Measurements from ENCODE around the gene PC. TPM values are rescaled to one million over a fixed set of nuclear protein-coding genes. Genes with fewer than 3 reads are reported as not detected.

Gene PC
- polyA plus RNA-seq, 1 of the 3 experiments (the other 2 are of a cell fraction): 9.7 TPM

- ChIA-PET CTCF (interaction anchor here (10.2 kb wide), 1 partner anchor 17 kb away, joined by 54 read pairs; the partner anchor contains the start of gene C11orf86), POLR2A (interaction anchor here (1.2 to 1.3 kb wide), 2 partner anchors 103 to 239 kb away, joined by 3 to 4 read pairs; no protein-coding TSS in a partner anchor)
- H3K9ac ChIP-seq: no peak overlapping the region
These were observed 732 bp upstream of the PC start for GRCh38 chr11:66958956-66959274.

More at GRCh38 chr11:66958956-66959274, 732 bp upstream of the PC start:
- no peaks in the 10 kb centered on the region for H3K79me2 ChIP-seq (ENCODE audit: insufficient read depth)
- no peaks in the 10 kb centered on the region for H3K9me3 ChIP-seq
- H3F3A ChIP-seq (replicated peaks; ENCODE audit: insufficient read depth): peaks cover 5% of the 10 kb centered on the region
- DNase-seq: no peak
- H3K4me1 ChIP-seq (ENCODE audit: control insufficient read depth in 1 of 2, insufficient read depth in 2 of 2, low read depth in 1 of 2, low read length in 1 of 2): peaks cover 0 to 21% of the 10 kb centered on the region in 2 experiments; a peak in 3 of 4 replicates
- H3K4me3 ChIP-seq (ENCODE audit: low read depth in 2 of 2, low read length in 1 of 2): peak overlapping the region; percentile 67 to 73; a peak in 3 of 4 replicates
- no peaks in the 10 kb centered on the region for H3K9me2 ChIP-seq
- H4K20me1 ChIP-seq (ENCODE audit: insufficient read depth): no peaks in the 10 kb centered on the region
- H3K27me3 ChIP-seq (ENCODE audit: insufficient read depth): no peaks in the 10 kb centered on the region
- H3K27ac ChIP-seq (ENCODE audit: low read depth in 2 of 2, low read length in 1 of 2): peak overlapping the region in 1 of 2 experiments; percentile 29; a peak in 1 of 4 replicates
- no peaks in the 10 kb centered on the region for H3K36me3 ChIP-seq (replicated peaks in 1 of 2; ENCODE audit: control insufficient read depth in 1 of 2, insufficient read depth in 2 of 2, low read length in 1 of 2)
- TF ChIP-seq, protein P1, sequence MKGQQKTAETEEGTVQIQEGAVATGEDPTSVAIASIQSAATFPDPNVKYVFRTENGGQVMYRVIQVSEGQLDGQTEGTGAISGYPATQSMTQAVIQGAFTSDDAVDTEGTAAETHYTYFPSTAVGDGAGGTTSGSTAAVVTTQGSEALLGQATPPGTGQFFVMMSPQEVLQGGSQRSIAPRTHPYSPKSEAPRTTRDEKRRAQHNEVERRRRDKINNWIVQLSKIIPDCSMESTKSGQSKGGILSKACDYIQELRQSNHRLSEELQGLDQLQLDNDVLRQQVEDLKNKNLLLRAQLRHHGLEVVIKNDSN (IDR thresholded peaks at IDR 0.05; ENCODE audit: borderline replicate concordance, low read depth): no peak
- TF ChIP-seq RCOR1 (IDR thresholded peaks at IDR 0.05; ENCODE audit: low read length): no peak
- TF ChIP-seq JUND (IDR thresholded peaks at IDR 0.05): no peak
- TF ChIP-seq TCF12 (IDR thresholded peaks at IDR 0.05): no peak
- TF ChIP-seq RAD21 (IDR thresholded peaks at IDR 0.05; ENCODE audit: low read length): no peak
- TF ChIP-seq ELF1 (IDR thresholded peaks at IDR 0.05): no peak
- TF ChIP-seq TEAD4 (IDR thresholded peaks at IDR 0.05; ENCODE audit: borderline replicate concordance, insufficient read depth): no peak
- TF ChIP-seq RXRA (IDR thresholded peaks at IDR 0.05; ENCODE audit: borderline replicate concordance, low read depth): no peak
- no peak for TF ChIP-seq MEF2A (IDR thresholded peaks at IDR 0.05; ENCODE audit: borderline replicate concordance, low read depth)
- TF ChIP-seq GABPA (IDR thresholded peaks at IDR 0.05; ENCODE audit: low read depth): no peak
- TF ChIP-seq YY1 (IDR thresholded peaks at IDR 0.05; ENCODE audit: low read depth): no peak
- TF ChIP-seq, protein P2, sequence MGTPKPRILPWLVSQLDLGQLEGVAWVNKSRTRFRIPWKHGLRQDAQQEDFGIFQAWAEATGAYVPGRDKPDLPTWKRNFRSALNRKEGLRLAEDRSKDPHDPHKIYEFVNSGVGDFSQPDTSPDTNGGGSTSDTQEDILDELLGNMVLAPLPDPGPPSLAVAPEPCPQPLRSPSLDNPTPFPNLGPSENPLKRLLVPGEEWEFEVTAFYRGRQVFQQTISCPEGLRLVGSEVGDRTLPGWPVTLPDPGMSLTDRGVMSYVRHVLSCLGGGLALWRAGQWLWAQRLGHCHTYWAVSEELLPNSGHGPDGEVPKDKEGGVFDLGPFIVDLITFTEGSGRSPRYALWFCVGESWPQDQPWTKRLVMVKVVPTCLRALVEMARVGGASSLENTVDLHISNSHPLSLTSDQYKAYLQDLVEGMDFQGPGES (IDR thresholded peaks at IDR 0.05; ENCODE audit: low read depth, low read length): no peak
- TF ChIP-seq, protein P3, sequence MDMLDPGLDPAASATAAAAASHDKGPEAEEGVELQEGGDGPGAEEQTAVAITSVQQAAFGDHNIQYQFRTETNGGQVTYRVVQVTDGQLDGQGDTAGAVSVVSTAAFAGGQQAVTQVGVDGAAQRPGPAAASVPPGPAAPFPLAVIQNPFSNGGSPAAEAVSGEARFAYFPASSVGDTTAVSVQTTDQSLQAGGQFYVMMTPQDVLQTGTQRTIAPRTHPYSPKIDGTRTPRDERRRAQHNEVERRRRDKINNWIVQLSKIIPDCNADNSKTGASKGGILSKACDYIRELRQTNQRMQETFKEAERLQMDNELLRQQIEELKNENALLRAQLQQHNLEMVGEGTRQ (IDR thresholded peaks at IDR 0.05; ENCODE audit: borderline replicate concordance, low read depth, low read length): no peak
- TF ChIP-seq FOSL2 (IDR thresholded peaks at IDR 0.05; ENCODE audit: borderline replicate concordance, low read depth): no peak
- no peak for TF ChIP-seq REST (IDR thresholded peaks at IDR 0.05; ENCODE audit: low read depth, low read length)
- no peak for TF ChIP-seq TAF1 (IDR thresholded peaks at IDR 0.05; ENCODE audit: borderline replicate concordance, low read depth, low read length)
- TF ChIP-seq EZH2phosphoT487 (IDR thresholded peaks at IDR 0.05; ENCODE audit: borderline replicate concordance, low read depth): no peak
- TF ChIP-seq NFIC (IDR thresholded peaks at IDR 0.05; ENCODE audit: borderline replicate concordance): no peak
- peak overlapping the region; percentile 75 for H3K4me2 ChIP-seq
- H2AFZ ChIP-seq (ENCODE audit: low read depth): peak overlapping the region; percentile 89
- 40% methylated on average over 10 of the region's 10 CpGs for WGBS (ENCODE audit: low lambda C conversion rate)

Data from SK-N-SH (cell line).